ENCODE measurements around the gene PAX8.

The PAX8 gene

DNA sequence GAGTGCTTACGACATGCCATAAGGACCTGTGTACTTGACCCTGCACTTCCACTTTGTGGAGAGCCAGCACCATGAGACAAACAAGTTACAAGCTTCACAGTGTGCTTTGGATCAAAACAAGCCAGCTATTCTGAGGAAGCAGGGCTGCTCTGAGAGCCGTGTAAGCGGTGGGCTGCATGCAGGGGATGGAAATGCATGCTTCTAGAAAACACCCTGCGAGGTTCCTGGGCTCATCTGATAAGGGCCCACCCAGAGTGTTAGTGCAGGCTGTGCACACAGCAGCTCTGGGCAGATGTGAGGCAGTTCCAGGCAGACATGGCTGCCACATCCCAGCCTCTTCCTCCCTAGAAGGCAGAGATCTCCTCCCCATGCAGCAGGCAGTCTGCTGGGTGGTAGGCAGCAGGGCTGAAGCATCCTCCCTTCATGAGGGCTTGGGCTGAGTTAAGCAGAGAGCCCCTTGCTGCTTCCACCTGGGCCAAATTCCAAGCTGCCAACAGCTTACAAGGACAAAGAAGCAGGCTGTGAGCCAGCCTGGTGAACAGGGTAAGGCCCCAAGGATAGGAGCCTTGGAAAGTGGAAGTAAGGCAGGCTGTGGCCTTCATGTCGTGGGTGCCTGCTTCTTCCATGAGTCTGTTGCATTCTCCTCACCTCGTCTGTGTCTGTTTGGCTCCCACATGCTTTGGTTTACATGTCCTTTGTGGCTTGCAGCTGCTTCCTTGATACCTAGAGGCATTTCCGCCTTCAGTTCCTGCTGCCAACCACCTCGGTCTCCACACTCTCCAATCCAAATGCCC, 97.3 kb downstream of the PAX8 start:
- DNase-seq, result no peak

DNA sequence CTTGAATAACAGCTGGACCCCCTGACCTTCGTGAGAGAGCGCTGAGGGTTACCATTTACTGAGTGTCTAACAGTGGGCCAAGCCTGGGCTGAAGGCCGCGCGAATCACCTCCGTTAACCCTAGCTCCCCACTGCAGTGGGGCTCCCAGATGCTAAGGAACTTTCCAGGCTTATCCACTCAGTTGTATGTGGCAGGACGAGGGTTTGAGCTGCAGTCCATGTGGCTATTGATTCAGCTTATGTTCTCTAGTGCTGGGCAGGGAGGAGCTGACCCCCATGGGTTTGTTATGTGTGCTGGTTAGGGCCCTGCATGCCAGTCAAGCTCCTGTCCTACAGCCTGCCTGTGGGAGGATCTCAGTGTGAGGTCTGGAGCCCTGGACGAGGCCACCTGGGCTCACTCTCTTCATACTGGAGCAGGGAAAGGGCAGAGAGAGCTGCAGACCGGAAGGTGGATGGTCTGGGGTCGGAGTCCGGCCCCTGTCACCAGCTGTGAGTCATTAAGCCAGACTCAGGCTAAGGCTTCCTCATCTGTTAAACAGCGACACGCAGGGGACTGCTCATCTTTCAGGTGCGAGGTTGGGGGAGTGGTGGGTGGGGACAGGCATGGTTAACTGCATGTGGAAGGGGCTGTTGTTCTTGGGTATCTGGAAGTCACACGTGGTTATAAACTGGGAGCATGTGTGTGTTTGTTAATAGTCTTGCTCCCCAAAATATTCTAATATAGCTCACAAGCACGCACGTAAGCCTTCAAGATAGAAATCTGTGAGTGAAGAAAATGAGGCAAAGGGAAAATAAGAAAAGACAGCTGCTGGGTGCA, 98.4 kb downstream of the PAX8 start:
- DNase-seq, result no peak

DNA sequence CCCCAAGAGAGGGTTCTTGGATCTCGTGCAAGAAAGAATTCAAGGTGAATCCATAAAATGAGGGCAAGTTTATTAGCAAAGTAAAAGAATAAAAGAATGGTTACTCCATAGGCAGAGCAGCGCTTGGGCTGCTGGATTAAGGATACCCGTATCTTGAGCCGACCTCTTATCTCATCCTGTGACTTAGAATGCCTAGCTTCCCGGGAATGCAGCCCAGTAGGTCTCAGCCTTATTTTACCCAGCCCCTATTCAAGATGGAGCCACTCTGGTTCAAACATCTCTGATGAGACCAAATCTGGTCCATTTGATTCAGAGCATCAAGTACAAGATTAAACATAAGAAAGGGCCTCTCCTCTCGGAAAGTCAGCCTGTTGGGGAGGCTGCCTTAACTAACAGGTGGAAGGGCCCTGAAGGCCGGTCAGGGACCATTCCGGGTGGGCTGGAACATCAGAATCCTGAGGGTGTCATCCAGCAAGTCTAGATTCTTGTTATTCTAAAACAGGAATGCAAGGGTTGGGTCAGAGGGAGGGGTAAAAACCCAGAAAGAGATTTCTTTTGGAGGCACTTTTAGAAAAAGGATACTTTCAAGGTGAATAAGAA, 99.2 kb downstream of the PAX8 start:
- no peak for DNase-seq

DNA sequence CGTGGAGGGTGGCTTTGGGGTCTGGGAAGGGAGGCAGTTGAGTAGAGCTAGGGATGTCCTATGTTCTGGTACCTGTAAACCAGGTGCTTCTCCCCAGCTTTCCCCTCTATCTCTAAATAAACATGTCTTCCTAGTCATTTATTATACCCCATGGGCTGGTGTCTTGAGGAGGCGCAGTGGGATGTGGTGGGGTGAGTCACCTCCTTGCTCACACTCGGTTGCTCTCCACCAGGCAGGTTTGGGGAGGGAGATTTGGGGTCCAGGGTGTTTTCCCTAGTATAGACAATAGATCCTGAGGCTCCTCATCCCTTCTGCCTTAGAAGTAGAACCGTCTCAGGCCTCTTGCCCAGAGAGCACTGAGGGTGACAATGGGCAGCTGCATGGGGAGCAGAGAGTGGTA, 99.8 kb downstream of the PAX8 start:
- no peak for DNase-seq

DNA sequence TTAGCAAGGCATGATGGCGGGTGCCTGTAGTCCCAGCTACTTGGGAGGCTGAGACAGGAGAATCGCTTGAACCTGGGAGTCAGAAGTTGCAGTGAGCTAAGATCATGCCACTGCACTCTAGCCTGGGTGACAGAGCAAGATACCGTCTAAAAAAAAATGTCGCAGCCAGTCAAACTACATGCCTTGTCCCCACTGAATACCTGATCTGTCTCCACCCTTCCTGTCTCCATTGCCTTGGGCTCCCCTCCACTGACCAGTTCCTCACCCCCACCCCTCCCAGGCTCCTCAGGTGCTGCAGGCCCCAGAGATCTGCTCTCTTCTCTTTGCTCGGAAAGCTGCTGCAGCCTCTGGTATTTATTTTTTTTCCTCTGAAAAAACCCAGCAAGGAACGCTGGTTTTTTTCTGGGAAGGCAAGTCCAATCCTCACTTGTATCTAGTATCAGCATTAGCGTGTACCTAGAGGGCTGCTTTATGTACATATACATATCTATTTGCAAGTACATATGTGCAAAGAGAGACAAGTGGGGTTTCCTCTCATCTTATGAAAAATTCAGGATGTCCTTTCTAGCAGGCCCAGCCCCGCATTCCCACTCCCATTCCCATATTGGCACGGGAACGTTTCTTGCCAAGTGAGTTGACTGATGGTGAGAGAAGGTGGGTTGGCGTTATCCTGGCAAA, 100.5 kb downstream of the PAX8 start:
- no peak for DNase-seq

DNA sequence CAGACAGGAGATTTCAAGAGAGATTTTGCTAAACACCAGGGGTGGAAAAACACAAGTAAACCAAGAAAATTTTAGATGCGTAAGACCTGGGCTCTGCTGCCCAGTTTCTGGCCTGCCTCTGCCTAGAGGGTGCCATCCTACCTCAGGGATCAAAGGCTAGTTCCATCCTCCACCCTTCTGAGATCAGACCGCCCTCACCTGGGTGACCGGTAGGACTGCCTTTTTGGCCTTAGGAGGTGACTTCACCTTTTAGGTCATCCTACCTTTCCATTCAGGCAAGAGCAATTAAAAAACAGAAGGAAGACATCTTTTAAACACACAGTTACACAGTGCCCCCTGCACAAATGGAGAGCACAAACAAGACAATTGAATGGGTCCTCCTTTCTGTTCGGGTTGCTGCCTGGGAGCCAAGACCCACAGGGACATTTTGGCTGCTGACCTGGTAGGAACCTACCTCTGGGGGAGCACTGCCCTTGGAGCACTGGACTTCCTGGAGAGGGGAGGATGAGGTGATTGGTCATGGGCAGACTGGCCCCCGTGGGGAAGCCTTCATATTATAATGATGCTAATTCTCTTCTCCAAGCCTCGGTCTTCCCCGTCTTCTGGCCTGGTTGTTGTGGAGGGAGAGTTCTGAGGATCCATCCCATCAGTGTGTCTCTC, 101.9 kb downstream of the PAX8 start:
- DNase-seq, result no peak

DNA sequence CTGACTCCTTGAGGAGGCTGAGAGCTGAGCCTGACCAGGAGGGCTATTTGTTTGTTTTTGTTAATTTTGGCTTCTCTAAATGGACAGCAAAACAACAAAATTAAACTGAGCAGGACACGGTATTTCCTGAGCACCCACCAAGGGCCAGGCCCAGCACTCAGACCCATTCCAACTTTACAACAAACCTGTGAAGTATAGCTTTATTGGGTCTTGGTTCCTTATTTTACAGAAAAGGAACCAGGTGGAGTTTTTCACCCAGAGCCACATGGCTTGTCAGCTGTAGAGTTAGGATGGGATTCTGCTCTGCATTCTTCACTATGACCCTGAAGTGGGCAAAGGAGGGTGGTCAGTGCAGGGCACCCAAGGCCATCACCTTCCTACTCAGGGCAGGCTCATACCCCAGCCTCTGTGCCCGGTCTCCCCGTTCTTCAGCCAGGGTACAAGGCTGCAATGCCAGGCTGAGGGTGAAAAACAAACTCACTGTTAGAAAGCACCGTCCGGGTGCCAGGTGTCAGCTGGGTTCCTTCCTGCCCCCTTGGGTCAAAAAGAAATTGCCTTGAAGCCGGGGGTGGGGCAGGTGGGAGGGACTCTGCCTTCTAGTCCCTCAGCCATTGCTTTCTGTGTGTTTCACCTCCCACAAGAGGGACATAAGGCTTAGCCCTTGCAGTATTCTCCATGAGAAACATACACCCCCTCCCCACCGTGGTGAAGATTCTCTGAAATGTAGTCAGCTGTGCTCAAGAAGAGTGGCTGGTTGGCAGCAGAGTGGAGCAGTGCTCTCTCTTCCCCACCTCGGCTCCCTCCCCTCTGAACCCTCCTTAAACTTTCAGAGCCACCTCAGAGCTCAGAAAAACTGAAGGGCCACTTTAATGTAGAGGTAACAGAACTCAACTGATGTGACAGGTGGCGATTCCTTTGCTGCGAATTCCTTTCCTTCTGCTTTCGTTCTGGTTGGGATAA, 102.7 kb downstream of the PAX8 start:
- DNase-seq, result no peak

DNA sequence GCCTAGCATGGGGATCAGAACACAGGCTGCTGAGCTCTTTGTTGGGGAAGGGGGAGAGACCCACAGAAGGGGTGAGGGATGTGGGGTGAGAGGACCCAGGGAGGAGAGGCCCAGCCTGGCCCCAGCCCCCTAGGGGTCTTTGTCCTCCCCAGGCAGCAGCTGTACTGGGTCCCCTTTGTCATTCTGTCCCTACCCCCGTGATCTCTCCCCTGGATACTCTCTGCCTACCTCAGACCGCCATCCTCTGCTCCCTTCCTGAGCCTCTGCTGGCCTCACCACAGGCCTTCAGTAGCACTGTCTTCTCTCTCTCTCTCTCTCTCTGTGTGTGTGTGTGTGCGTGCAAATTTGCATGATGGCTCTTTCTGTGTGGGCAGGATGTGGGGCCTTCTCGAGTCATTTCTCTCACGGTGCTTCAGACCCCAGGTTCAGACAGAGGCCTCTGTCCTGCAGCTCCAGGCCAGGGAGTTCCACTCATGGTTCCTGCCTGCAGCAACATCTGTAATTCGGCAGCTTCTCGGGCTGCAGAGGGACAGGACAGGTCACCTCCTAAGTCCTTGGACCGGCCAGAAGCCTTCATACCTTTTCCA, 103.6 kb downstream of the PAX8 start:
- DNase-seq, result no peak

DNA sequence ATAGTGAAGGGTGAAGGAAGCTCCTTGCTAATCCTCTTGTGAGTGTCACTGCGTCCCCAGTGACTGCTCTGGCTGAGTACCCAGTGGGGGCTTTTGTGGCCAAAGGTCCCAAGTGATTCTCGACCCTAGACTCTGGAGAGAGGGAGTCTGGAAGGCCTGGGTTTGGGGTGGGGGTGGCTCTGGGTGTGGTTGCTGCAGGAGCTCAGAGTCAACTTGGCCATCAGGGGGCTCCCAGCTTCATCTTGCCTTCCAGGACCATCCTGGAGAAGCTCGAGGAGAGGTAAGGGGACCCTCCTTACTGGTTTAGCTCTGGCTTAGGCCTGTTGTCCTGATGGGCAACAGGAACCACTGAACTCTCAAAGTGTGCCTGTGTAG, 104.4 kb downstream of the PAX8 start:
- DNase-seq, result no peak

DNA sequence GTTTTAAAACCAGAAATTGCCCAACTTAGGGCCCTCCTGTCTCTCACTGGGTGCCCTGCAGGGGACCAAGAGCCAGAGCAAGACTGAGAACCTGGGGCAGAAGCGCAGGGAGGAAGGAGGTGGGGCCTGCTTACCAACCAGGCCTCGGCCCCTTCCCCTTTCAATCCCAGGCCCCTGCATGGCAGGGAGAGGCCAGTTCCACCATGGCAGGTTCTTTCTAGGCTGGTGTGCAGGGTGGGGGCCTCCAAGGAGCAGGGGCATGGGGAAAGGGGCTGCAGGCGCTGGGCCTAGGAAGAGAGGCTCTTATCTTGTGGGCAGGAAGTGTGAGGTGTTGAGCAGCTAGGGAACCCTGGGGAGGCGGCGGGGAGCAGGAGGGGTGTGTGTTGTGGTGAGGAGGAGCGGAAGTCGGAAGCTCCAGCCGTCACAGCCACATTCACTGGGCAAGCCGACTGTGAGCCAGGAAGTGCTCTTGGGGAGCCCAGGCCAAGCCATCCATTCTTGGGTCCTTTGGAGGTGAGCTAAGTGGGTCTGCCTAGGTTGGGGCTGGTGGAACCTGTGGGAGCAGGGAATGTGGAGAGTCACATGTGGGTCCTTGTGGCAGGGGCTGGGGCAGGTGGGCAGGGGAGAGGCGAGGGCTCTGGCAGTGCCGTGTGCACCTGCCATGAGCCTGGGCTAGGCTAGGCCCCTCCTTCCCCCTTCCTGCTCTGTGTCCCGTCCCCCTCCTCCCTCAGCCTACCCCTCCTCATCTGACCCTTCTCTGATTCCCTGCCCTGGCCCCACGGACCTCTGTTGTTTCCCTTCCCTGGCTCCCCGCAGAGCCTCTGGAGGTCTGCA, 105.0 kb downstream of the PAX8 start, which contains the start of gene PSD4:
Gene PSD4 (plus strand): TSS at position 430 of the 834 bp plus-strand sequence. CDS start 8,486 bp downstream, outside the sequence.
- DNase-seq, result no peak

DNA sequence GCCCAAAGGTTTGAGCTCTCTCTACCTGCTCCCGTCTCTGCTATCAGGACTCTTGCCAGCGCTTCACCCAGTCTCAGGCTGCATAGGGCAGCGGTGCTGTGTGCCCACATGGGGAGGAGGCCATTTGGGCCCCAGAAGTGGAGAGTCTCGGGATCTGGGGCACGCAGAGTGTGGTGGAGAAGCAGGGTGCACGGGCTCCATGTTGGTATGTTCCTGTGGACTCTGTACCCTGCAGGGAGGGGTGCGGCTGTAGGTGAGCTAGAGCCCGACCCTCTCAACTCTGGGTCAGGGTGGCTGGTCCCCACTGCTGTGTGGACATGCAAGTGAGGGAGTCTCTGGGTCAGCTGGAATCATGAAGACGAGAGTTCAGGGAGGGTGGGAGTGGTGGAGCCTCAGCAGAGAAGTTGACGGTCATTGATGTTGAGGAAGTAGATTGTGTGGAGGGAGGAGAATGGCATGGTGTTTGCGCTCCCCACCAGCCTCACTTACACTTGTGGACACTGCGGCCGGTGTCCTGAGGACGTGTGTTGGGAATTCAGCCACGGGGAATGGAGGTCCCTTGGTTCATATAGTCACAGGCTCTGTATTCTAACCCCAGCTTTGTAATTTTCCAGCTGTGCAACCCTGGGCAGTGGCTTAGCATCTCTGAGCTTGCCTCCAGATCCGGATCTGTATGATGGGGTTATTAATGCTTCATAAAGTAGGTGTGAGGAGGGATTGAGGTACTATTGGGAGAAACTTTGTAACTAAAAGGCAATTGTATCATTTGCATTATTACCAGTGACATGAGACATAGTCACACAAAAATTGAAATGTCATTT, 105.8 kb downstream of the PAX8 start:
- no peak for DNase-seq

DNA sequence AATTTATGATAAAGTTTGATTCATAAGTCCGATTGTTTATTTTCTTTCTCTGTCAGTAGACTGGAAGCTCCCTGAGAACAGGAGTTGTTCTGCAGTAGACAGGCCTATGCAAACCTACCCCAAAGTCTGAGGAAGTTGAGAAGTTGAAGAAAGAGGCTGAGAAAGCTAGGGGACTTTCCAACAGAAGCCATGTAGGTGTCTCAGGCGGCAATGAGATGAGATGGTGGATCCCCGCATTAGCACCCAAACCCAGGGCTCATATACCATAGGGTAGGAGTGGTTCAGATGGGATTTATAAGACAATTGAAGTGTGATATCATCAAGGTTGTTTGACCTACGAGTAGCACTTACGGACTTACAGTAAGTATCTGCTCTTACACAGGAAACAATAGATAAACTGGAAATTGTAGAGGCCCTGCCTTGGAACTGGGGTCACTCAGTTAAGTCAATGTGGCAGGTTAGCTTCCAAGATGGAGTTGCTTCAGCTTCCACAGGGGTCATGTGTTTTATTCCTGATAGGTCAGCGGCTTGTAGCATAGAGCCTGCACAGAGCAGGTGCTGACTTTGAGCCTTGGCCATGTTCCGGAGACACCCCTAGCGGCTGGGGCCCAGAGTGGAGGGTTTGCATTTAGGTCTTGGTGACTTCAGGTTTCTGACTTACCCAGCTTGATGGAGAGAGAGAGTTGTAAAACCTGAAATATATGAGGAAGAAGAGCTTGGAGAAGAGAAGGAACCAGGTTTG, 107.2 kb downstream of the PAX8 start:
- DNase-seq, result no peak

DNA sequence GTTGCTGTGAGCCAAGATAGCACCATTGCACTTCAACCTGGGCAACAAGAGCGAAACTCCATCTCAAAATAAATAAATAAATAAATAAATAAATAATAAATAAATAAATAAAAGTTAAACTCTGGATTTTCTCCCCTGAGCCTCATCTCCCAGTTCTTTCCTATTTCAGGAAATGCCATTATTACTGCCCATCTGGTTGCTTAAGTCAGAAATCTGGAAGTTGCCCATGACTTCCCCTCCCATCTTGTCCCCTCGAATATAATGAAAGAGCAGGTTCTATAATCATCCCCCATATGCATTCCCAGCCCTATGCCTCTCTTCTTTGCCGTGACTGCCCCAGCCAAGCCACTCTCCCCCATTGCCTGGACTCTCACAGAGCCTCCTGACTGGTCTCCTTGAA, 109.1 kb downstream of the PAX8 start:
- no peak for DNase-seq

DNA sequence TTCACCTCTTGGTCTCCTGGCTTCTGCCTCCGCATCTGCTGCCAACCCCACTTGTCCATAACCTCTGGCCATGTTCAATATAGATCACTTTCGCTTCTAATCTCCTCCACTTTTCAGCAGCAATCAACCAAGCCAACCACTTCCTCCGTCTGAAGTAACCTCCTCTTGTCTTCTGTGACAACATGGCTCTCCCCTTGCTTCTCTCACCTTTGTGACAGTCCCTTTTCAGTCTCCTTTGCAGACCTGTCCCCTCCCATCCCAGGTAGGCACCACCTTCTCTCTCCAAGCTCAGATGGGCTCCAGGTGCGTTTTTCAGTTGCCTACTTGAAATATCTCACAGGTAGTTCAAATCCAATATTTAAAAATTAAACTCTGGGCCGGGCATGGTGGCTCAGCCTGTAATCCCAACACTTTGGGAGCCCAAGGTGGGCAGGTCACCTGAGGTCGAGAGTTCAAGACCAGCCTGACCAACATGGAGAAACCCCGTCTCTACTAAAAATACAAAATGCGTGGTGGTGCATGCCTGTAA, 109.7 kb downstream of the PAX8 start:
- no peak for DNase-seq

DNA sequence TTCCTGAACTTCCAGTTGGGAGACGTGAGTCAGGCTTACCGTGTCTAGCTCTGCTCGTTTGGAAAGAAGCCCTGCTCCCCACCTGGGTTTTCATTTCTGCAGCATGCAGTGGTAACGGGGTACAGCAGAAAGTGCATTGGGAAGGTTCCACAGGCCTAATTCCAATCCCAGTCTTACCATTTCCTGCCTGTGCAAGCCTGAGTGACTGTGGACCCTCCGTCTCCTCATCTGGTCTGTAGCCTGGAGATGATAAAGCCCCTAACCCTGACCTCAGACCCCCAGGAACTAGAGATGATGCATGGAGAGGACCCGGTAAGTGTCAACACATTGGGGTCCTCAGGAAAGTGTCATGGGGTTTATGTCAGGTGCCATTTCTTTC, 110.8 kb downstream of the PAX8 start:
- DNase-seq, result no peak

DNA sequence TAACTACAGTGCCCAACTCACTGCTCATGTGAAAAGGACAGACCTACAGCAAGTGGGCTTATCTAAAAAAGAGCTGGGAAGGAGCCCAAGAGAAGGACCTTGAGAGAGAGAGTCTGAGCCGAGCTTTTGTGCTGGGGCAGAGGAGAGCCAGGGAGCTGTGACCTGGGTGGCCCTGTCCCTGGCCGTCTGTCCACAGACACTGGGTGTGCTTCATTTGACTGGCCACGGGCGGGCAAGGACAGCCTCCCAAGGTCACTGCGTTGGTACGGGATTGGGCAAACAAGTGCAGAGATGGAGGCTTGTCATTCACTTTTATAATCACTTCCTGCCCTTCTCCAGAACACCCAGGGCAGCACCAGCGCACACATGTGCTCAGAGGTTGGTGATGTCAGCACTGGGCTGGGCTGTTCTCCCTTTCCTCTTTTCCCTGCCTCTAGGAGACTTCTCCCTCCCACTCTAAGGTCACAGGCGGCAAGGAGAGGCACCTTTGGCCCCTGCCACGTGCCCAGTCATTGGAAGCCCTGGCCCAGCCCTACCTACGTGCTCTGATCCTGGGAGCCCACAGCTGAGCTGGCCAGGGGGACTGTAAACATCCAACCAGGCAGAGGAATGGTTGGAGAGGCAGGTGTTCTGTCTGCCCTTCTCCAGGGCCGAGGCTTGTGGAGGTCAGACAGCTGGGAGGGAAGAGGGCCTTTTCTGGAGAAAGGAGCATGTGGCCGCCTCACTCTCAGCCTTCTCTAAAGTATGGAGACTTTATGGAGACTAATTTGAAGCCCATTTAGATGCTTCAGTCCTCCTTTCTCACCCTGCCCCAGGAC, 111.4 kb downstream of the PAX8 start:
- DNase-seq, result no peak

DNA sequence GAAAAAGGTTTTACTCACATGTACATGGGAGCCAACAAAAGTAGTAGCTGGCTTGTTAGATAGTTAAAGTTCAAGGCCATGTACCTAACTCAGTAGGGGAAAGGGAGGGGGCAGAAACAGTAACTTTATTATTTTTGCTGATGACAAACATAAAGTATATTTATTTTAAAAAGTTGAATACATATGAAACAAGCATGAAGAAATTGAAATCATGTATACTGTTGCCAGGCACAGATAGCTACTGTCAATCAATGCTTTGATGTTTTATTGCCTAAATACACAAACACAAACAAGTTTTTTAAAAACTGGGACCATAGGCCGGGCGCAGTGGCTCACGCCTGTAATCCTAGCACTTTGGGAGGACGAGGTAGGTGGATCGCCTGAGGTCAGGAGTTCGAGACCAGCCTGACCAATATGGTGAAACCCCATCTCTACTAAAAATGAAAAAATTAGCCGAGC, 112.5 kb downstream of the PAX8 start:
- no peak for DNase-seq
